ENCODE data around the gene RIN3.

DNA sequence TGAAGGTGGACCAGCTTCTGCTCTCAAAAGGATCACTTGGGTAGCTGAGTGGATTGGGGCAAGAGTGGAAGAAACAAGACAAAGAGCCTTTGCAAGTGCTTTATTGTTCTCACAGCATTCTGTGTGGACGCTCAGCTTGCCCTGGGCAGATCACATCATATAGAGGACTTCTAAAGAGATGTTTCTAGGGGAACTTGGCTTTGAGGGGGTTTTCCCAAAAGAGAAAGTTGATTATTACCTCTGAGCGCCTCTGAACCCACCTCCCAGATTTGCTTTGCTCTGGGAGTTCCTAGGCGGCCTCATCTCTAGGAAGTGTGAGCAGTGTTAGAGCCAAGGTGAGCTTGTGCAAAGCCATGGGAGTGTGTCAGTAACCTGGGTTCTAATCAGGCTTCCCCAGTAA is 81.7 kb downstream of the RIN3 start:
- TF ChIP-seq, protein P1, sequence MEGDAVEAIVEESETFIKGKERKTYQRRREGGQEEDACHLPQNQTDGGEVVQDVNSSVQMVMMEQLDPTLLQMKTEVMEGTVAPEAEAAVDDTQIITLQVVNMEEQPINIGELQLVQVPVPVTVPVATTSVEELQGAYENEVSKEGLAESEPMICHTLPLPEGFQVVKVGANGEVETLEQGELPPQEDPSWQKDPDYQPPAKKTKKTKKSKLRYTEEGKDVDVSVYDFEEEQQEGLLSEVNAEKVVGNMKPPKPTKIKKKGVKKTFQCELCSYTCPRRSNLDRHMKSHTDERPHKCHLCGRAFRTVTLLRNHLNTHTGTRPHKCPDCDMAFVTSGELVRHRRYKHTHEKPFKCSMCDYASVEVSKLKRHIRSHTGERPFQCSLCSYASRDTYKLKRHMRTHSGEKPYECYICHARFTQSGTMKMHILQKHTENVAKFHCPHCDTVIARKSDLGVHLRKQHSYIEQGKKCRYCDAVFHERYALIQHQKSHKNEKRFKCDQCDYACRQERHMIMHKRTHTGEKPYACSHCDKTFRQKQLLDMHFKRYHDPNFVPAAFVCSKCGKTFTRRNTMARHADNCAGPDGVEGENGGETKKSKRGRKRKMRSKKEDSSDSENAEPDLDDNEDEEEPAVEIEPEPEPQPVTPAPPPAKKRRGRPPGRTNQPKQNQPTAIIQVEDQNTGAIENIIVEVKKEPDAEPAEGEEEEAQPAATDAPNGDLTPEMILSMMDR (IDR thresholded peaks at IDR 0.05) = no peak
- TF ChIP-seq POLR2A (IDR thresholded peaks at IDR 0.05) (no peak), POLR2AphosphoS5 (IDR thresholded peaks at IDR 0.05) (no peak)

All from prostate gland (tissue), 2 donors.